Caco-2 (cell line): ENCODE data around the gene CCNO. TPM values are rescaled to one million over a fixed set of nuclear protein-coding genes. Genes with fewer than 3 reads are reported as not detected.

Experiments used
- Bru-seq: library from RNA; stranded (reverse); fragments of 400-500 nt; gene quantifications from one replicate; lab custom pipeline; 2021; lab: Mats Ljungman, UMichigan
- BruChase-seq, 2 experiments: library from RNA; stranded (reverse); fragments of 400-500 nt; gene quantifications; one replicate each; lab custom pipeline; 2021; lab: Mats Ljungman, UMichigan
- BruUV-seq: library from RNA; stranded (reverse); fragments of 400-500 nt; replicated peaks from 2 replicates; lab custom pipeline; 2021; lab: Mats Ljungman, UMichigan
- CTCF ChIA-PET: fragments of 300-600 bp; sonication (Branson Sonifier 250); formaldehyde crosslinking; loops from one replicate; lab custom pipeline; 2022; ENCODE audit warnings: antibody characterized with exemption; lab: Charles Lee
- POLR2A ChIA-PET: fragments of 300-600 bp; sonication (Branson Sonifier 250); formaldehyde crosslinking; loops from one replicate; lab custom pipeline; 2022; ENCODE audit warnings: antibody characterized with exemption; lab: Charles Lee
- DNase-seq, 2 experiments: peaks; one replicate each; pipeline versions ENCODE4 v3.0.0 to v3.0.0-alpha.2; 2020 to 2022
- H3K27me3 ChIP-seq: replicated peaks from 2 replicates; pipeline ENCODE4 v1.6.0; 2011; ENCODE audit warnings: low read length; ENCODE audit not compliant: control insufficient read depth, insufficient read depth
- H3K36me3 ChIP-seq: 2 replicates; pipeline ENCODE4 v1.5.1; 2011; ENCODE audit warnings: low read length; ENCODE audit not compliant: control insufficient read depth, insufficient read depth
- H3K4me1 ChIP-seq: fragments of 250-450 bp; sonication (Bioruptor Pico); 2 replicates; pipeline ENCODE4 v1.5.1; 2020; ENCODE audit warnings: mild to moderate bottlenecking
- H3K4me3 ChIP-seq: 2 replicates; pipeline ENCODE4 v1.5.1; 2011; ENCODE audit warnings: low read depth, mild to moderate bottlenecking, control low read depth, low read length
- H3K9me3 ChIP-seq: fragments of 250-450 bp; sonication (Bioruptor Pico); 2 replicates; pipeline ENCODE4 v1.5.1; 2020; ENCODE audit warnings: mild to moderate bottlenecking, moderate library complexity
- H3K27ac Mint-ChIP-seq: one replicate; pipeline ENCODE4 v1.8.0; 2022; ENCODE audit warnings: mixed read lengths; ENCODE audit not compliant: unreplicated experiment
- H3K27me3 Mint-ChIP-seq: one replicate; pipeline ENCODE4 v1.8.0; 2022; ENCODE audit warnings: mixed read lengths; ENCODE audit not compliant: insufficient read depth, unreplicated experiment
- H3K36me3 Mint-ChIP-seq: one replicate; pipeline ENCODE4 v1.8.0; 2022; ENCODE audit warnings: mild to moderate bottlenecking, mixed read lengths; ENCODE audit not compliant: insufficient read depth, unreplicated experiment
- H3K4me1 Mint-ChIP-seq: one replicate; pipeline ENCODE4 v1.8.0; 2022; ENCODE audit warnings: low read depth, mixed read lengths; ENCODE audit not compliant: unreplicated experiment
- H3K4me3 Mint-ChIP-seq: one replicate; pipeline ENCODE4 v1.8.0; 2022; ENCODE audit warnings: mild to moderate bottlenecking, moderate library complexity, mixed read lengths; ENCODE audit not compliant: unreplicated experiment
- H3K9me3 Mint-ChIP-seq: one replicate; pipeline ENCODE4 v1.8.0; 2022; ENCODE audit warnings: mixed read lengths; ENCODE audit not compliant: unreplicated experiment
- CTCF ChIP-seq, 2 experiments: fragments of 200-600 bp in 1 of 2; IDR thresholded peaks; 1 replicate in 1 of 2; 2 replicates in 1 of 2; pipeline versions ENCODE4 v1.5.1 to v1.8.0; 2011 to 2022; ENCODE audit warnings: antibody characterized with exemption in 1 of 2, control low read depth in 1 of 2, inconsistent platforms in 1 of 2, low read depth in 1 of 2, low read length in 1 of 2, mild to moderate bottlenecking in 1 of 2, moderate library complexity in 1 of 2; ENCODE audit not compliant: insufficient read depth in 1 of 2, severe bottlenecking in 1 of 2, unreplicated experiment in 1 of 2
- intact Hi-C: fragments of 100-400 bp; cut with micrococcal nuclease; formaldehyde crosslinking; loops from one replicate; pipeline ENCODE4 v1.10.0; 2022; ENCODE audit not compliant: unreplicated experiment
- long read RNA-seq: library from polyadenylated mRNA; stranded (forward); transcript quantifications from one replicate; pipeline ENCODE4 v2.0.0, GENCODE V29; 2022
- total RNA-seq: library from RNA; stranded (reverse); gene quantifications from 2 replicates; pipeline ENCODE4 v1.2.3, GENCODE V29; 2022

The CCNO gene
- total RNA-seq (3.1 and 3.9 TPM in 2 replicates), Bru-seq, nascent RNA (percentile 40 among the genes with signal in this experiment), BruChase-seq, experiment 1, labeled RNA remaining after a 2-hour chase (percentile 38 among the genes with signal in this experiment), BruChase-seq, experiment 2, labeled RNA remaining after a 6-hour chase (percentile 43 among the genes with signal in this experiment)
- long read RNA-seq, partial matches to known transcripts: 4 of 13 reads
- long read RNA-seq, other reads (novel, unspliced or antisense): 4 of 13 reads

DNA sequence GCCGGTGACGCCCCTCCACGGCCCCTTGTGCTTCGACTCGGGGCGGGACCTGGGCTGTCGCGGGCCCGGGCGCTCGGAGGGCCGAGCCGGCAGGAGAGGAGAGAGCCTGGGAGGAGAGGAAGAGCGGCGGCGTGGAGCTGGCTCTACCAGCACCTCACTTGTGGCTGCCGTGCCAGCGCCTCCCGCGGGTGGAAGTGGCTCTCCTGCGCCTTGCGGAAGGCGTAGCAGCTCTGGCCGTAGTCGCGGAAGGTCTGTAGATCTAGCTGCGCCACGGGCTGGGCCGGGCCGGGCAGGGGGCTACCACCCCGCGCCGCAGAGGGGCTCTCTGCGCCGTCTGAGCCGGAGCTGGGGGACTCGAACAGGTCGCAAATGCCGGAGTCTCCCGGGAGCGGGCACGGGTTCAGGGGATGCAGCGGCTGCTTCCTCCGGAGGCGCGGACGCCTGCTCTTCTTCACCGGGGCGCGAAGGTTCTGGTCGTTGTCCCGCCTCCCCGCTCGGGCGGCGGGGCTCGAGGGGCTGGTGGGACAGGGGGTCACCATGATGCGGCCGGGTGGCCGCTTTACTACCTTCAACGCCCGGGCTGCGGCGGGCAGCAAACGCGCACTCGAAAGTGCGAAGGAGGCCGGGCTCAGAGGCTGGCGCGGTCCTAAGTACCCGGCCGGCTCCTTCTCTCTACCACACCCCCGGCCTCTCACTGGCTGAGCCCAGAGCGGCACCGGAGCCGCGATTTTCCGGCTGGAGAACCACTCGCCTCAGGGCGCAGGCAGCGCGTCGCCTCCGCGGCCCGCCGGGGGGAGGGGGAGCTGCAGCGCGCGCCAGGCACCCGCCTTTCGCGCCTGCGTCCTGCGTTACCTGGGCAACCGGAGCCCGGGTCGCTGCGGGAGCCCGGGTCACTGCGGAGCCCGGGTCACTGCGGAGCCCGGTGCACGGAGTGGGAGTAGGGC is at the start of gene CCNO:
Gene CCNO (minus strand): TSS at position 624 of the 944 bp plus-strand sequence. CDS start 85 bp downstream, at position 539.
- H3K27me3 Mint-ChIP-seq: no peaks in the 10 kb centered on the region
- Histone ChIP-seq H3K4me1 (peaks cover 7% of the 10 kb centered on the region), H3K27me3 (peaks cover 4% of the 10 kb centered on the region), H3K36me3 (no peaks in the 10 kb centered on the region), H3K4me3 (peak within 1 kb of the TSS; percentile 57), H3K9me3 (no peaks in the 10 kb centered on the region)
- peak in 1 of 2 experiments; percentile 1 for TF ChIP-seq CTCF (IDR thresholded peaks at IDR 0.05; ENCODE audit: insufficient read depth in 1 of 2, low read depth in 1 of 2, low read length in 1 of 2, severe bottlenecking in 1 of 2, unreplicated experiment in 1 of 2)
- H3K4me3 Mint-ChIP-seq: peak within 1 kb of the TSS; percentile 90
- ChIA-PET CTCF (interaction anchor here (0.6 to 1.4 kb wide), 7 partner anchors 46 to 195 kb away, joined by 3 to 6 read pairs (median 3); partner anchors contain the start of genes CDC20B and GPX8), POLR2A (interaction anchor here (0.6 to 1.3 kb wide), 2 partner anchors 74 to 1284 kb away, joined by 4 to 13 read pairs; partner anchors contain the start of genes DHX29 and MTREX)
- peaks cover 3% of the 10 kb centered on the region for H3K4me1 Mint-ChIP-seq
- no TSS peak for BruUV-seq
- H3K36me3 Mint-ChIP-seq: peaks cover 7% of the 10 kb centered on the region
- H3K9me3 Mint-ChIP-seq: no peaks in the 10 kb centered on the region
- H3K27ac Mint-ChIP-seq: peak within 1 kb of the TSS; percentile 53
- DNase-seq: peak; percentile 84 to 85
- intact Hi-C loops: loop anchor here (1.0 to 5.0 kb wide), 2 partner anchors 39 to 61 kb away; no protein-coding TSS in a partner anchor

DNA sequence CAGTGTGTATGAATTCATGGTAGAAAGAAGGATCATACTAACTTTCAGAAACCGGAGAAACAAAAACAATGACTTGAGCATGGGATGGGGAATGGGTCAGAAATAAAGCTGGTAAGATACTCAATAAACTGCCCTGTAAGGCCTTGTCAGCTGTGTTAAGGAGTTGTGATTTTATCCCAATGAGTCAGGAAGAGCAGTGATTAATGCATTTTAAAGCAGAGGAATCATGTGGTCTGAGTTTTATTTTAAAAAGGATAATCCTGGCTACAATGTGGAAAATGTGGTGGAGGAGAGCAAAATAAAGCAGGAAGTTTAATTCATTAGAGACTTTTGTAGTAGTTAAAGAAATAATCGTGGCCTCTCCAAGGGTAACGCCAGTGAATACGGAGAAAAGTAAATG is 45.4 kb upstream of the CCNO start:
- ChIA-PET POLR2A (no interaction called here), CTCF (no interaction called here)
- intact Hi-C loops: no loop called here
- H3K9me3 ChIP-seq: no peaks in the 10 kb centered on the region
- no peaks in the 10 kb centered on the region for H3K9me3 Mint-ChIP-seq
- H3K27ac Mint-ChIP-seq: no peak overlapping the region
- no peak for DNase-seq
- H3K4me3 ChIP-seq: no peak overlapping the region
- no TSS peak for BruUV-seq
- H3K4me3 Mint-ChIP-seq: no peak overlapping the region
- no peaks in the 10 kb centered on the region for H3K27me3 ChIP-seq
- no peaks in the 10 kb centered on the region for H3K4me1 ChIP-seq
- H3K36me3 ChIP-seq: no peaks in the 10 kb centered on the region
- TF ChIP-seq CTCF (IDR thresholded peaks at IDR 0.05; ENCODE audit: insufficient read depth in 1 of 2, low read depth in 1 of 2, low read length in 1 of 2, severe bottlenecking in 1 of 2, unreplicated experiment in 1 of 2): no peak
- no peaks in the 10 kb centered on the region for H3K27me3 Mint-ChIP-seq
- H3K4me1 Mint-ChIP-seq: no peaks in the 10 kb centered on the region
- H3K36me3 Mint-ChIP-seq: peaks cover 28% of the 10 kb centered on the region

DNA sequence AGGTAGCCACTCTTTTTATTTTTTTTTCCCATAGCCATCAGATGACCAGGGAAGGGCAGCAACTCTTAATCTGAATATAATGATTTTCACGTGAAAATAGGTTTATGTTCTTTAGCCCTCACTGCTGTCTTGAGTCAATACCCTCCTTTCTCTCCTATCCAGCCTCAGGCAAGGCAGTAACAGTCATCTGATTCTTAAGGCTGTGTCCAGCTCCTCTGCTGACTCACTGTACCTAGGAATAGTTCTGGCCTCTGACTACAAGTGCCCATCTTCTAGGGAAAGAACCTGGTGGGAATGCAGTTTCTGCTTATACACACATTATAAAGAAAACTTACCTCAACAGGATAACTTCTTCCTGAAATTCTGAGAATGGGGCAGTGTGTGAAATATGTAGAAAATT is 43.4 kb upstream of the CCNO start:
- Mint-ChIP-seq H3K4me3 (no peak overlapping the region), H3K27ac (no peak overlapping the region), H3K27me3 (no peaks in the 10 kb centered on the region), H3K4me1 (no peaks in the 10 kb centered on the region), H3K36me3 (peaks cover 32% of the 10 kb centered on the region), H3K9me3 (no peaks in the 10 kb centered on the region)
- H3K4me3 ChIP-seq: no peak overlapping the region
- ChIA-PET CTCF (no interaction called here), POLR2A (no interaction called here)
- H3K9me3 ChIP-seq: no peaks in the 10 kb centered on the region
- intact Hi-C loops: no loop called here
- no peak for TF ChIP-seq CTCF (IDR thresholded peaks at IDR 0.05; ENCODE audit: insufficient read depth in 1 of 2, low read depth in 1 of 2, low read length in 1 of 2, severe bottlenecking in 1 of 2, unreplicated experiment in 1 of 2)
- no peaks in the 10 kb centered on the region for H3K27me3 ChIP-seq
- BruUV-seq: no TSS peak
- no peaks in the 10 kb centered on the region for H3K4me1 ChIP-seq
- H3K36me3 ChIP-seq: no peaks in the 10 kb centered on the region
- no peak for DNase-seq
